ENCODE results near the gene PKNOX2. TPM values are rescaled to one million over a fixed set of nuclear protein-coding genes. Genes with fewer than 3 reads are reported as not detected.

The PKNOX2 gene
- total and polyA plus RNA-seq, 2 of the 8 experiments (the other 6 are each of a cell fraction or from before 2014, with no cell fraction given) = 2.0 TPM

GRCh38 chr11:125425601-125426000, 261.1 kb downstream of the PKNOX2 start:
- DNase-seq (ENCODE audit: low read depth in 1 of 2, low spot score in 2 of 2) = no peak
- no peak overlapping the region for H3K9ac ChIP-seq (replicated peaks in 1 of 4; ENCODE audit: extremely low read depth in 1 of 4, low read depth in 3 of 4, low read length in 3 of 4)
- H3K18ac ChIP-seq (ENCODE audit: extremely low read depth, low read length) = no peak overlapping the region
- H2BK120ac ChIP-seq (replicated peaks; ENCODE audit: low read depth, low read length) = no peak overlapping the region
- no peaks in the 10 kb centered on the region for H3K23me2 ChIP-seq (ENCODE audit: low read depth, low read length)
- TF ChIP-seq ATF2 (IDR thresholded peaks at IDR 0.05; ENCODE audit: low read length) = no peak
- no peak for TF ChIP-seq GABPA (IDR thresholded peaks at IDR 0.05; ENCODE audit: borderline replicate concordance, insufficient read depth, low read length)
- TF ChIP-seq KDM5A (IDR thresholded peaks at IDR 0.05; ENCODE audit: low read length) = no peak
- no peak for TF ChIP-seq SIN3A (conservative IDR thresholded peaks at IDR 0.05 in 1 of 2, IDR thresholded peaks at IDR 0.05 in 1 of 2; ENCODE audit: low read depth in 1 of 2, low read length in 2 of 2)
- TF ChIP-seq SIRT6 (IDR thresholded peaks at IDR 0.05; ENCODE audit: low read length) = no peak
- TF ChIP-seq SUZ12 (IDR thresholded peaks at IDR 0.05; ENCODE audit: low read length) = no peak
- no peak for TF ChIP-seq YY1 (IDR thresholded peaks at IDR 0.05; ENCODE audit: low read depth, low read length)
- TF ChIP-seq CHD1 (IDR thresholded peaks at IDR 0.05; ENCODE audit: low read depth, low read length) = no peak
- no peak for TF ChIP-seq CTCF (IDR thresholded peaks at IDR 0.05; ENCODE audit: control extremely low read depth in 1 of 3, insufficient read depth in 1 of 3, low read depth in 1 of 3, low read length in 3 of 3)
- WGBS, 2 experiments (ENCODE audit: extremely low coverage in 1 of 2, insufficient coverage in 1 of 2, insufficient read length in 1 of 2, insufficient replicate concordance in 2 of 2, low coverage in 1 of 2, low lambda C conversion rate in 2 of 2, missing lambda C conversion rate in 1 of 2) = 85% methylated on average over 8 of the region's 9 CpGs; no CpG with 5 or more reads in 1 of the 2 experiments
- ChIA-PET CTCF (ENCODE audit: partially characterized antibody) (interaction anchor here (0.7 to 12.7 kb wide), 6 partner anchors 54 to 393 kb away, joined by 3 to 234 read pairs (median 8); no protein-coding TSS in a partner anchor), POLR2A (ENCODE audit: partially characterized antibody) (no interaction called here)
- no peak overlapping the region for H4K8ac ChIP-seq (ENCODE audit: extremely low read depth, insufficient read depth, low read length)
- no peak overlapping the region for H3K23ac ChIP-seq (ENCODE audit: insufficient read length)
- no peaks in the 10 kb centered on the region for H4K20me1 ChIP-seq (replicated peaks in 1 of 2; ENCODE audit: control insufficient read depth in 1 of 2, insufficient read depth in 2 of 2, low read length in 2 of 2)
- H2BK20ac ChIP-seq (ENCODE audit: low read length) = no peak overlapping the region
- H3K4me1 ChIP-seq (replicated peaks in 1 of 4; ENCODE audit: control insufficient read depth in 3 of 4, insufficient read depth in 4 of 4, low read length in 3 of 4) = peaks cover 0 to 5% (median 4%) of the 10 kb centered on the region in 4 experiments; a peak in 3 of 7 replicates
- no peak overlapping the region for H3K4me3 ChIP-seq (ENCODE audit: extremely low read depth in 1 of 4, insufficient read depth in 2 of 4, low read depth in 3 of 4, low read length in 4 of 4)
- no peak overlapping the region for H4K91ac ChIP-seq (replicated peaks; ENCODE audit: insufficient read length, low read length)
- FAIRE-seq = no peak
- no peaks in the 10 kb centered on the region for H3K9me3 ChIP-seq (ENCODE audit: insufficient read depth in 2 of 2, low read depth in 1 of 2, low read length in 1 of 2)
- no peaks in the 10 kb centered on the region for H3K79me2 ChIP-seq (ENCODE audit: control insufficient read depth in 1 of 2, insufficient read depth in 2 of 2, low read length in 2 of 2)
- no peak overlapping the region for H2AK5ac ChIP-seq (ENCODE audit: low read depth, low read length)
- H3K4ac ChIP-seq (replicated peaks; ENCODE audit: insufficient read length, low read depth, low read length) = no peak overlapping the region
- no peak overlapping the region for H3K4me2 ChIP-seq (ENCODE audit: insufficient read depth in 1 of 2, low read depth in 2 of 2, low read length in 2 of 2)
- H2AFZ ChIP-seq (ENCODE audit: low read length) = no peak overlapping the region
- H3K14ac ChIP-seq (ENCODE audit: insufficient read length) = no peak overlapping the region
- no peaks in the 10 kb centered on the region for H3K27me3 ChIP-seq (replicated peaks in 1 of 4; ENCODE audit: control insufficient read depth in 3 of 4, extremely low read depth in 1 of 4, insufficient read depth in 3 of 4, low read length in 3 of 4)
- H2BK5ac ChIP-seq (ENCODE audit: low read depth, low read length) = no peak overlapping the region
- no peaks in the 10 kb centered on the region for H3K79me1 ChIP-seq (ENCODE audit: low read depth, low read length)
- H3K56ac ChIP-seq (replicated peaks; ENCODE audit: insufficient read length, low read depth, low read length) = no peak overlapping the region
- peak overlapping the region; percentile 46; the same call in 1 of the 2 replicates for H2BK15ac ChIP-seq (ENCODE audit: low read length)
- H3K27ac ChIP-seq (ENCODE audit: low read depth, low read length) = no peak overlapping the region
- no peak overlapping the region; the same call in 1 of the 2 replicates for H2BK12ac ChIP-seq (ENCODE audit: low read depth, low read length)
- no peak overlapping the region for H4K5ac ChIP-seq (ENCODE audit: insufficient read length, low read depth, low read length)
- H3K36me3 ChIP-seq (ENCODE audit: control insufficient read depth in 2 of 4, insufficient read depth in 4 of 4, low read length in 3 of 4) = no peaks in the 10 kb centered on the region

Data from H1 (cell line).